Measurements from ENCODE around the gene SIK2.
A peak's percentile ranks its signal among the peaks of the same experiment; 100 is the strongest.
"Not testable (repeated sequence)": the region's sequence is repeated elsewhere in the genome, so short reads cannot be mapped to it uniquely, and the experiment has no call there.

Gene SIK2

DNA sequence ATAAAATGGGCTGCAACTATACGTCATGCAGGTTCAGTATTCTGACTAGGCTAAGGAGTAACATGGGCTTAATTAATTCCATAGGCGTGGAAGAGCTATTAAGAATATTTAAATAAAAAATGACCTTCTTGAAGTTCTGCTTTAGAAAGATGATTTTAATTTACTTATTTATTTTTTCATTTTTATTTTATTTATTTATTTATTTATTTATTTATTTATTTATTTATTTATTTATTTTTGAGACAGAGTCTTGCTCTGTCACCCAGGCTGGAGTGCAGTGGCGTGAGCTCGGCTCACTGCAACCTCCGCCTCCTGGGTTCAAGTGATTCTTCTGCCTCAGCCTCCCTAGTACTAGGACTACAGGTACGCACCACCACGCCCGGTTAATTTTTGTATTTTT lies 55.7 kb downstream of the SIK2 start:
- DNase-seq (ENCODE audit: low read depth, low spot score), result not testable (repeated sequence)

DNA sequence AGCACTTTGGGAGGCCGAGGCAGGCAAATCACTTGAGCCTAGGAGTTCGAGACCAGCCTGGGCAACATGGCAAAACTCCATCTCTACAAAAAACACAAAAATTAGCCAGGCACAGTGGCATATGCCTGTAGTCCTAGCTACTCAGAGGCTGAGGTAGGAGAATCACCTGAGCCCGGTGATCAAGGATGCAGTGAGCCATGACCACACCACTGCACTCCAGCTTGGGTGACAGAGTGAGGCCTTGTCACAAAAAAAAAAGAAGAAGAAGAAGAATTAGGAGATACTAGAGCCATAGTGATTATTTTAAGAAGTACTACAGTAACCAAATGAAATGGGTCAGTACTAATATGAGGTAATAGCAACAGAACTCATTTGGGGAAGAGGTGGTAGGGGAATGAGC lies 56.2 kb downstream of the SIK2 start:
- DNase-seq (ENCODE audit: low read depth, low spot score), result not testable (repeated sequence)

- no peak for DNase-seq (ENCODE audit: low read depth, low spot score)
Measured at GRCh38 chr11:111659201-111660115, 57.2 kb downstream of the SIK2 start.

- DNase-seq (ENCODE audit: low read depth, low spot score), result no peak
Measured at GRCh38 chr11:111660822-111661221, 58.6 kb downstream of the SIK2 start.

GRCh38 chr11:111663820-111664219 lies 61.6 kb downstream of the SIK2 start:
- DNase-seq (ENCODE audit: low read depth, low spot score), result no peak

DNA sequence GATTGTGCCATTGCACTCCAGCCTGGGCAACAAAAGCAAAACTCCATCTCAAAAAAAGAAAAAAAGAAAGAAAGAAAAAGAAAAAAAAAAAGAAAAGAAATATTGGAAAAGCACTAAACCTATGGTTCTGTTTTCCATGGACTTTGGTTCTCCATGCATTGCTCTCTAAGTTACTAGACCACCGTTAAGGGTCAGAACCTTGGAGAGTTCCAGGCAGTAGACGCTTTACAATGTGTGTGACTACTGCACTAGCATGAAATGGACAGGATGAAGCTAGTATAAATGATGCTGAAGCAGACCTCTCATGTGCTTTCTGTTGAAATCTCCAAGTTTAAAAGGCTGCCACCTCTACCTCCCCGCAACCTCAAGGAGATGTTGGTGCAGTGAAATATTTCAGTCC lies 63.5 kb downstream of the SIK2 start:
- DNase-seq (ENCODE audit: low read depth, low spot score), result peak; percentile 3

- no peak for DNase-seq (ENCODE audit: low read depth, low spot score)
Measured at GRCh38 chr11:111668980-111669379, 66.7 kb downstream of the SIK2 start.

GRCh38 chr11:111671383-111671782 lies 69.1 kb downstream of the SIK2 start:
- no peak for DNase-seq (ENCODE audit: low read depth, low spot score)

GRCh38 chr11:111672949-111673348 lies 70.7 kb downstream of the SIK2 start:
- no peak for DNase-seq (ENCODE audit: low read depth, low spot score)

GRCh38 chr11:111674941-111675340 lies 72.7 kb downstream of the SIK2 start:
- no peak for DNase-seq (ENCODE audit: low read depth, low spot score)

DNA sequence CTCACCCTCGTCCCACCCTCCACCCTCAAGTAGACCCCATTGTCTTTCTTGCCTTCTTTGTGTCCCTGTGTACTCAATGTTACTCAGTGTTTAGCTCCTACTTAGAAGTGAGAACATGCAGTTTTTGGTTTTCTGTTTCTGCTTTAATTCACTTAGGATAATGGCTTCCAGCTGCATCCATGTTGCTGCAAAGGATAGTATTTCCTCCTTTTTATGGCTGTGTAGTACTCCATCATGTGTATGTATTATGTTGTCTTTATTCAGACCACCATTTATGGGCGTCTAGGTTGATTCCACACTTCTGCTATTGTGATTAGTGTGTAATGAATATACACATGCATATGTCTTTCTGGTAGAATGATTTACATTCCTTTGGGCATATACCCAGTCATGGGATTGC lies 73.6 kb downstream of the SIK2 start:
- DNase-seq (ENCODE audit: low read depth, low spot score), result no peak

DNA sequence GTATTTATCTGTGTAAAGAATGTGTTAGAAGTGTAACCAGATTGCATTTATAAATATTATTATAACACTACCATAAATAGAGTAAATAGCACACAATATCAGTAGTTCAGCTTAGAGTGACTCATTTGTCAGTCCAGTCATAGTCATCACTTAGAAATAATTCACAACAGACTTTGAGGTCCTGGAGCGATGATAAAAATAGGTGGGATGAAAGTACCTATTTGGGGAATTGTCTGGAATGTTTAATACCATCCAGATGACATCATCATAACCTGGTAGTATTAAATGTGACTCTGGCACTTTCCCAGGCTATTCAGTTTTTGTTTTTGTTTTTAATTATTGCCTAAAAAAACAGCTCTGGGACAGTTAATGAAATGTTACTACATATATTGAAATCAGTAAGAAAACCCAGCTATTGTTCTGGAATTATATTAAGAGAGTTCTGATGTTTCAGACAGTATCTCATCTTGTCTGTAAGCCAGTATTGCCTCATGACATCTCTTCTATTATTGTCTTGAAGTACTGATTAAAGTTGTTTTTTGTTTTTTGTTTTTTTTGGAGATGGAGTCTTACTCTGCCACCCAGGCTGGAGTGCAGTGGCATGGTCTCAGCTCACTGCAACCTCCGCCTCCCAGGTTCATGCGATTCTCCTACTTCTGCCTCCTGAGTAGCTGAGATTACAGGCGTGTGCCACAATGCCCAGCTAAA lies 74.8 kb downstream of the SIK2 start:
- no peak for DNase-seq (ENCODE audit: low read depth, low spot score)

GRCh38 chr11:111680486-111681175 lies 78.4 kb downstream of the SIK2 start:
- DNase-seq (ENCODE audit: low read depth, low spot score), result no peak

GRCh38 chr11:111683806-111684205 lies 81.6 kb downstream of the SIK2 start:
- DNase-seq (ENCODE audit: low read depth, low spot score), result no peak

DNA sequence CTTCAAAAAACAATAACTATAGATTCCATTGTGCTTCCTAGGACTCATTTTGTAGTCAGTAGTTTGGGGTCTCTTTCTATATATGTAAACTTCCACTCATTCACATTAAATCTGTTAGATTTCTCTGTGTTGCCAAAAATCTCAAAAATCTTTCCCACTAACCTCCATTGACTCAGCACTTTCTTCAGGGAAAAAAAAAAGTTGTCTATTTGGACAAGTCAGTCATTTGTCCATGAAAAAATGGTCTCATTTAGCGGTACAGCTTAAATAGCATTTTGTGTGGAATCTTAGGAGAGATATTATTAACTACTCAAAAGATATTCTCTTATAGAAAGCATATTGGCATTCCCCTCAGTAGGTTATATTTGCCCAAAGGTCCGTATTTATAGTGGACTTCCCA lies 82.0 kb downstream of the SIK2 start:
- DNase-seq (ENCODE audit: low read depth, low spot score), result no peak

- no peak for DNase-seq (ENCODE audit: low read depth, low spot score)
Measured at GRCh38 chr11:111688013-111688412, 85.8 kb downstream of the SIK2 start.

GRCh38 chr11:111691176-111691575 lies 88.9 kb downstream of the SIK2 start:
- no peak for DNase-seq (ENCODE audit: low read depth, low spot score)

DNA sequence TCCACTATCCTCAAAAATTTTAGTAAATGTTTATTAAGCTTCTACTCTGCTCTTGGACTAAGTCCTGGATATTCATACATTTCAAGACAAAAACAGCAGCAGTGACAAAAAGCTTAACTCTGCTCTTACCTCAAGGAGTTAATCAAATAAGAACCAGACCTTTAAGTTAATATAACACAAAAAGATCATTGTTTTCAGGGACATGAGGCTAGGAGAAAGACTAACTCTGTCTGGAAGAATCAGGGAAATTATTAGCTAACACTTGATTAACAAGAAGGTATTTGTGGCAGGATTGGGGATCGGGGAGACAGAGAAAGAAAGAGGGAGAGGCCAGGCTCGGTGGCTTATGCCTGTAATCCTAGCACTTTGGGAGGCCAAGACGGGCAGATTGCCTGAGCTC lies 89.5 kb downstream of the SIK2 start:
- DNase-seq (ENCODE audit: low read depth, low spot score), result no peak

DNA sequence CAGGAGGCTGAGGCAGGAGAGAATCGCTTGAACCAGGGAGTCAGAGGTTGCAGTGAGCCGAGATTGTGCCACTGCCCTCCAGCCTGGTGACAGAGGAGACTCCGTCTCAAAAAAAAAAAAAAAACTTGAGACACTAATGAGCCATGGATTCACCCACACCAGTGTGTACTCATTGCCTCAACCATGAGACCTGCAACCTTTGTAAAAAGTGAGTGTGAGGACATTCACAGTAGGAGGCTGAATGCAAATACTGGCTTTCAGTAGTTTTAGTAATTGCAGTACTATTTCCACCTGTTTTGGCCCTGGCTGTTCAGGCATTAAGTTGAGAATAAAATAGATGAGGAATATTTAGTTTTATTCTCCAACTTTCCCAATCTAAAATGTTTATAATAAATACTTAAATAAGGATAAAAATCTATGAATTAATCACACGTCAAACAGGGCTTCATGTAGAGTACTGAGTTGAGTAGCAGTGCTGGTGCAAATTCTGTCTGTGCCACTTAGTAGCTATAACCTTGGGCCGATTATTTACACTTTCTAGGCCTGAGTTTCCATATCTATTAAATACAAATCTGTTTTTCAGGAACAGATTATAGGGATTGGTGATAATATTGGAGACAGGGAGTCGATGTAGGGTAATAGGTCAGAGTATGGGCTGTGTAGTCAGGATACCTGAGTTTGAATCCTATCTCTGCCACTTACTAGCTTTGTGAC lies 91.1 kb downstream of the SIK2 start:
- no peak for DNase-seq (ENCODE audit: low read depth, low spot score)

DNA sequence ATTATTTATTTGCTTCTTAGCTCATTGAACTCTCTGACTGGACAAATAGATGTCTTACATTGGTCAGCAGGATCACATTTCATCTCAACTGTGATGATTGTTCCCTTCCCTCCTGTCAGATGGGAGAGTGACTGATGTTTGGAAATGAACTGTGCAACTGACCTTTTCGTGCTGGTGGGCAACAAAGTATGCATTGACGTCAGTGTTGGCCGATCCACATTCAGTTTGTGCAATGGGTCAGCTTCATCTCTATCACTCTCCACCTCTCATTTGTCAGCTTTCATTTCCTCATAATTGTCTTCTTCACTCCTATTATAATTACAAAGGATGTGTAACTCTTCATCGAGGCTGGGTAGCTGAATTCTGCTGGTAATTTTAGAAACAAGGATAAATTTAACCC lies 92.6 kb downstream of the SIK2 start:
- no peak for DNase-seq (ENCODE audit: low read depth, low spot score)

DNA sequence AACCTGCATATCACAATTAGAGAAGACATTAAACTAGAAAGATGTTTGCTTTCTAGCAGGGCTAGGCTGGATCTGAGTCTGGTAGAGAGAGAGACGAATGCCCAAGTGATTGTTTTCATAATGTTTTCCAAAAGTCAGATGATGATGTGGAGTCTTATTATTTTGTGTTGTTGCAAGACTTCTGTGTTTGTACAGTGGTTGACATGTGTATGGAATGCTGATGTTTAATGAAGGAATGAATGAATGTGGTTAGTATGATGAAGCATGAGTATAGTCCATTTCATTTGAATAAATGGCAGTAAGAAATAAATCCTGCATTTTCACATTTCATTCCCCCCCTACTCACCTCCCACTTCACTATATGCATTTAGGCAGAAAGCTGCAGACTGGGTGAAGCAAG lies 94.3 kb downstream of the SIK2 start:
- DNase-seq (ENCODE audit: low read depth, low spot score), result no peak

DNA sequence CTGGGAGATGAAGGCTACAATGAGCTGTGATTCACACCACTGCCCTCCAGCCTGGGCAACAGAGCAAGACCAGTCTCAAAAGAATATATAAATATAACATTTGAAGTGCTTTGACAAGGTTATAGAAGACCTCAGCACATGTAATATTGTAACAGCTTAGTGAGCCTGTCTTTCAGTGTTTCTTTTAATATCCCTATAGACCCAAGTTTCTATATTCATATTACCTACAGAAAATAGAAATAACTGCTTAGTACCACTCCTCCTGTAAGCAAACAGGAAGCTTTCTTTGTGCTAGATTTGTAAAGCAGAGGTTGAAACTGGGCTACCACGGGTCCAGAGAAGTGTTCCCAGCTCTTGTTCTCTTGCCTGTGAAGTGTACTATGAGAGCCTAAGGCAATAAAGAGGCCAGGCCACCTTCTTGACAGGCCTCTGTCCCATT lies 95.7 kb downstream of the SIK2 start:
- DNase-seq (ENCODE audit: low read depth, low spot score), result no peak
